B cell (primary cell): Measurements from ENCODE around the gene GSE1. TPM values are rescaled to one million over a fixed set of nuclear protein-coding genes. Genes with fewer than 3 reads are reported as not detected.

ENCODE experiments used
- ATAC-seq: fragments of 200-7000 bp; cut with Tn5 transposase; one replicate; pipeline ENCODE4 v1.10.0; 2021; ENCODE audit warnings: low read depth, mild to moderate bottlenecking, moderate number of reproducible peaks, moderate library complexity
- CTCF ChIA-PET: fragments of 350-600 bp; sonication (Branson Sonifier 250); formaldehyde crosslinking; loops from one replicate; lab custom pipeline; 2021; ENCODE audit warnings: antibody characterized with exemption, inconsistent platforms; lab: Charles Lee
- POLR2A ChIA-PET: fragments of 350-600 bp; sonication (Branson Sonifier 250); formaldehyde crosslinking; loops from one replicate; lab custom pipeline; 2021; ENCODE audit warnings: antibody characterized with exemption; lab: Charles Lee
- DNase-seq: peaks from one replicate; pipeline ENCODE4 v3.0.0; 2013
- H2AFZ ChIP-seq: 2 replicates; pipeline ENCODE4 v1.6.1; 2012; ENCODE audit warnings: mild to moderate bottlenecking, low read depth, low read length; ENCODE audit not compliant: insufficient read depth, poor library complexity, severe bottlenecking
- H3K27ac ChIP-seq, 2 donors: 1 replicate in 1 of 2; 2 replicates in 1 of 2; pipeline ENCODE4 v1.5.1; 2012 to 2013; ENCODE audit warnings: low read length in 2 of 2, mild to moderate bottlenecking in 2 of 2, moderate library complexity in 1 of 2
- H3K27me3 ChIP-seq, 4 experiments: fragments of 200-600 bp in 1 of 4; sonication (generic) in 1 of 4; replicated peaks in 1 of 4; 1 replicate in 2 of 4; 2 replicates in 2 of 4; pipeline versions ENCODE4 v1.6.1 to v1.7.0; 2013 to 2016; ENCODE audit warnings: low read length in 3 of 4, mild to moderate bottlenecking in 2 of 4, mixed read lengths in 1 of 4, moderate library complexity in 1 of 4; ENCODE audit not compliant: insufficient read depth in 4 of 4, control insufficient read depth in 3 of 4; ENCODE audit errors: control extremely low read depth in 1 of 4
- H3K36me3 ChIP-seq, 2 experiments: replicated peaks in 1 of 2; 1 replicate in 1 of 2; 2 replicates in 1 of 2; pipeline versions ENCODE4 v1.6.1 to v1.7.1; 2013; ENCODE audit warnings: low read length in 1 of 2; ENCODE audit not compliant: insufficient read depth in 2 of 2, control insufficient read depth in 1 of 2; ENCODE audit errors: control extremely low read depth in 1 of 2, extremely low read depth in 1 of 2
- H3K4me1 ChIP-seq, 2 donors: fragments of 200-600 bp in 1 of 2; sonication (generic) in 1 of 2; 1 replicate in 1 of 2; 2 replicates in 1 of 2; pipeline versions ENCODE4 v1.5.1 to v1.6.1; 2013 to 2017; ENCODE audit warnings: low read length in 2 of 2; ENCODE audit not compliant: control insufficient read depth in 2 of 2, insufficient read depth in 2 of 2
- H3K4me2 ChIP-seq: replicated peaks from 2 replicates; pipeline ENCODE3; 2012; ENCODE audit warnings: mild to moderate bottlenecking, low read depth, low read length; ENCODE audit not compliant: poor library complexity, severe bottlenecking
- H3K4me3 ChIP-seq, 5 experiments: fragments of 200-600 bp in 1 of 5; sonication (generic) in 1 of 5; 1 replicate in 3 of 5; 2 replicates in 2 of 5; pipeline versions ENCODE4 v1.5.1 to v1.7.0; 2011 to 2016; ENCODE audit warnings: low read length in 4 of 5, mild to moderate bottlenecking in 4 of 5, low read depth in 2 of 5, control low read depth in 1 of 5, moderate library complexity in 1 of 5; ENCODE audit not compliant: insufficient read depth in 1 of 5; ENCODE audit errors: control extremely low read depth in 1 of 5, extremely low read depth in 1 of 5
- H3K79me2 ChIP-seq: fragments of 200-600 bp; sonication (generic); one replicate; pipeline ENCODE4 v1.6.0; 2016; ENCODE audit warnings: low read length; ENCODE audit not compliant: control insufficient read depth, insufficient read depth
- H3K9ac ChIP-seq: fragments of 200-600 bp; sonication (generic); 2 replicates; pipeline ENCODE4 v1.6.1; 2017; ENCODE audit warnings: mild to moderate bottlenecking, low read length, moderate library complexity
- H3K9me3 ChIP-seq, 3 donors: one replicate each; pipeline versions ENCODE4 v1.6.1 to v1.7.1; 2013; ENCODE audit warnings: low read length in 2 of 3; ENCODE audit not compliant: control insufficient read depth in 2 of 3, insufficient read depth in 1 of 3; ENCODE audit errors: control extremely low read depth in 1 of 3
- H4K20me1 ChIP-seq: 2 replicates; pipeline ENCODE4 v1.6.0; 2012; ENCODE audit warnings: mild to moderate bottlenecking, low read length; ENCODE audit not compliant: insufficient read depth, control insufficient read depth, poor library complexity, severe bottlenecking
- H3K27ac Mint-ChIP-seq: one replicate; pipeline ENCODE4 v1.8.0; 2021; ENCODE audit warnings: mixed read lengths
- H3K27me3 Mint-ChIP-seq: one replicate; pipeline ENCODE4 v1.8.0; 2021; ENCODE audit warnings: mixed read lengths
- H3K4me1 Mint-ChIP-seq: one replicate; pipeline ENCODE4 v1.8.0; 2021; ENCODE audit warnings: mixed read lengths
- H3K4me3 Mint-ChIP-seq: one replicate; pipeline ENCODE4 v1.8.0; 2021; ENCODE audit warnings: mixed read lengths
- H3K9me3 Mint-ChIP-seq: one replicate; pipeline ENCODE4 v1.8.0; 2022; ENCODE audit warnings: mixed read lengths; ENCODE audit not compliant: insufficient read depth
- EZH2 ChIP-seq: IDR thresholded peaks from 2 replicates; pipeline ENCODE4 v1.6.1; 2012; ENCODE audit warnings: borderline replicate concordance, low read depth, mild to moderate bottlenecking, moderate library complexity, low read length; ENCODE audit not compliant: insufficient read depth, poor library complexity, severe bottlenecking
- WGBS: methylation state at CpG from one replicate; pipeline ENCODE4 v1.1.5; 2013; ENCODE audit warnings: missing lambda C conversion rate; ENCODE audit not compliant: insufficient coverage; 5-methylcytosine and 5-hydroxymethylcytosine counted together
- intact Hi-C: fragments of 100-400 bp; cut with micrococcal nuclease; formaldehyde crosslinking; loops from one replicate; pipeline ENCODE4 v1.10.0; 2022
- polyA plus RNA-seq: library from polyadenylated mRNA; depleted of rRNA; stranded (reverse); fragments of >200 nt; gene quantifications from 2 replicates; pipeline ENCODE4 v1.2.3, GENCODE V29; 2012
- total RNA-seq, 2 donors: library from RNA; stranded (reverse); fragments of 120-200 nt in 1 of 2; gene quantifications; 1 replicate in 1 of 2; 2 replicates in 1 of 2; pipeline versions ENCODE4 v1.2.3 to v1.2.4, GENCODE V29; 2013 to 2022
- TF ChIP-seq, protein P1 (sequence below): fragments of 200-600 bp; IDR thresholded peaks from one replicate; pipeline ENCODE4 v1.8.0; 2022; ENCODE audit warnings: antibody characterized with exemption, mild to moderate bottlenecking

GSE1 gene
- total and polyA plus RNA-seq, 2 donors (not counting 1 experiment from before 2014, with no cell fraction given), result 57.3 to 76.1 TPM

DNA sequence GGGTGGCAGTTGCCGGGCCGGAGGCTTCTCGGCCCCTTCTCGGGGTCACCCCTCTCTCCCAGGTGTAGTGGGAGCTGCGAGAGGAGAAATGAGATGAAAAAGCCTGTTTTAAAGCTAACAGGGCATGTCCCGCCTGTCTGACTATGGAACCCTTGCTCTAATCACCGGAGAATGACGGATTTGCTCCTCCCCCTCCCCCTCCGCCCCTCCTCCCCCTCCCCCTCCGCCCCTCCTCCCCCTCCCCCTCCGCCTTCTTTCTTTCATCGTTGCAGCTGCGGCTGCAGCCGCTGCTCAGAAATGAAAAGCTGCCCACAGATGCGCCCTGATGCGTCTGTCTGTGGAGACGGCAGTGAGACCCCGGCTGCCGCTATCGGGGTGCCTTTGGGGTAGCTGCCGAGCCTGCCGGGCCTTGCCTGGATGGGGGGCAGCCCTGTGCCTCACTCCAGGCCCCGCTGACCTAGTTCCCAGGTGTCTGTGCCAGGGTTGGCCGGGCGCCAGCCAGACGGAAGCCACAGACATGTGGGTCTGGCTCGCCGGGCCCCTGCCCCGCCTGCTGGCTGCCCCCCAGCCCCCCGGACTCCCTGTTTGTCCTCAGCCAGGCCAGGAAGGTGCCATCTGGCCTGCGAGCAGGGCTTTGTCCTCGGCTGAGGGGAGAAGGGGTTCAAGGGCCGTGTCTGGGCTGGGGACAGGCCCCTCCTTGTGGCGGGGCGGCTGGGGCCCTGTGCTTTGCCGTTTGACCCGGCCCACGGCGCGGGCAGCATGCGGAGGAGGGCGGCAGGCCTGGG is 37.9 kb downstream of the GSE1 start:
- Histone ChIP-seq H3K9me3 (peaks cover 0 to 6% (median 0%) of the 10 kb centered on the region in 3 donors), H3K27ac (no peak overlapping the region), H4K20me1 (peaks cover 93% of the 10 kb centered on the region), H3K79me2 (peaks cover 34% of the 10 kb centered on the region), H3K27me3 (no peaks in the 10 kb centered on the region), H3K9ac (no peak overlapping the region), H3K4me1 (no peaks in the 10 kb centered on the region), H3K4me2 (no peak overlapping the region), H3K36me3 (peaks cover 0 to 58% of the 10 kb centered on the region in 2 experiments), H3K4me3 (no peak overlapping the region), H2AFZ (no peak overlapping the region)
- Mint-ChIP-seq H3K9me3 (no peaks in the 10 kb centered on the region), H3K27me3 (no peaks in the 10 kb centered on the region), H3K27ac (peak overlapping the region; percentile 15), H3K4me1 (no peaks in the 10 kb centered on the region), H3K4me3 (no peak overlapping the region)
- 41% methylated on average over 33 of the region's 42 CpGs for WGBS
- intact Hi-C loops, result no loop called here
- ChIA-PET POLR2A (no interaction called here), CTCF (interaction anchor here (1.6 kb wide), 1 partner anchor 35 kb away, joined by 5 read pairs; no protein-coding TSS in a partner anchor)
- TF ChIP-seq, protein P1, sequence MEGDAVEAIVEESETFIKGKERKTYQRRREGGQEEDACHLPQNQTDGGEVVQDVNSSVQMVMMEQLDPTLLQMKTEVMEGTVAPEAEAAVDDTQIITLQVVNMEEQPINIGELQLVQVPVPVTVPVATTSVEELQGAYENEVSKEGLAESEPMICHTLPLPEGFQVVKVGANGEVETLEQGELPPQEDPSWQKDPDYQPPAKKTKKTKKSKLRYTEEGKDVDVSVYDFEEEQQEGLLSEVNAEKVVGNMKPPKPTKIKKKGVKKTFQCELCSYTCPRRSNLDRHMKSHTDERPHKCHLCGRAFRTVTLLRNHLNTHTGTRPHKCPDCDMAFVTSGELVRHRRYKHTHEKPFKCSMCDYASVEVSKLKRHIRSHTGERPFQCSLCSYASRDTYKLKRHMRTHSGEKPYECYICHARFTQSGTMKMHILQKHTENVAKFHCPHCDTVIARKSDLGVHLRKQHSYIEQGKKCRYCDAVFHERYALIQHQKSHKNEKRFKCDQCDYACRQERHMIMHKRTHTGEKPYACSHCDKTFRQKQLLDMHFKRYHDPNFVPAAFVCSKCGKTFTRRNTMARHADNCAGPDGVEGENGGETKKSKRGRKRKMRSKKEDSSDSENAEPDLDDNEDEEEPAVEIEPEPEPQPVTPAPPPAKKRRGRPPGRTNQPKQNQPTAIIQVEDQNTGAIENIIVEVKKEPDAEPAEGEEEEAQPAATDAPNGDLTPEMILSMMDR, result no peak
- TF ChIP-seq EZH2, result no peak
- ATAC-seq (no peak), DNase-seq (no peak)
